ENCODE measurements around the gene PCK1. TPM values are rescaled to one million over a fixed set of nuclear protein-coding genes. Genes with fewer than 3 reads are reported as not detected.

Gene PCK1
- total RNA-seq, 4 donors from 2014 or later = 2.2 to 6.3 (median 5.2) TPM

DNA sequence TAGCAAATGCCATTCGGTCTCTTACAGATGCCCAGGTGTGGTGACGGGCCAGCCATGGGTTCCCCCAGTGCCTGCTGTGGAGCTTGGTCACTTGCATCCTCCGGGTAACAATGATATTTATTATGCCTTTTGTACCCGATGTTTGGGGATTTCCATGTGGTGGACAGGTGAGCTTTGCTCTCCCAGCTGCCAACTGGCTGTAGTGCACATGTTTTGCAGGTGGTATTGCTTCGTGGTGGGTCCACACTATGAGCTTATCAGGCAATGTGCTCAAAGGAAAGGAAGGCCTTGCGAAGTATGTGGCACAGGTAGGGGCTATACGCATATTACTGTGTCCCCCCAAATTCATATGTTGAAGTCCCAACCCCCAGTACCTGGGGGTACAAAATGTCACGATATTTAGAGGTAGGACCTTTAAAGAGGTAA is 31.7 kb upstream of the PCK1 start:
- TF ChIP-seq POLR2A (IDR thresholded peaks at IDR 0.05) = no peak
- Histone ChIP-seq H3K27me3 (peaks cover 11% of the 10 kb centered on the region), H3K4me3 (no peak overlapping the region), H3K4me1 (no peaks in the 10 kb centered on the region), H3K36me3 (no peaks in the 10 kb centered on the region), H3K9me3 (no peaks in the 10 kb centered on the region), H3K27ac (no peak overlapping the region)
- DNase-seq (ENCODE audit: low spot score in 2 of 2) = no peak
- 86% methylated on average over 8 of the region's 8 CpGs for WGBS

GRCh38 chr20:57529810-57530209 is 31.1 kb upstream of the PCK1 start:
- H3K4me3 ChIP-seq = no peak overlapping the region
- no peaks in the 10 kb centered on the region for H3K9me3 ChIP-seq
- no peak for DNase-seq (ENCODE audit: low spot score in 2 of 2)
- no peak overlapping the region for H3K27ac ChIP-seq
- no peaks in the 10 kb centered on the region for H3K4me1 ChIP-seq
- TF ChIP-seq EP300 (IDR thresholded peaks at IDR 0.05) (no peak), POLR2AphosphoS5 (IDR thresholded peaks at IDR 0.05) (no peak), POLR2A (IDR thresholded peaks at IDR 0.05) (no peak)
- TF ChIP-seq, protein P1, sequence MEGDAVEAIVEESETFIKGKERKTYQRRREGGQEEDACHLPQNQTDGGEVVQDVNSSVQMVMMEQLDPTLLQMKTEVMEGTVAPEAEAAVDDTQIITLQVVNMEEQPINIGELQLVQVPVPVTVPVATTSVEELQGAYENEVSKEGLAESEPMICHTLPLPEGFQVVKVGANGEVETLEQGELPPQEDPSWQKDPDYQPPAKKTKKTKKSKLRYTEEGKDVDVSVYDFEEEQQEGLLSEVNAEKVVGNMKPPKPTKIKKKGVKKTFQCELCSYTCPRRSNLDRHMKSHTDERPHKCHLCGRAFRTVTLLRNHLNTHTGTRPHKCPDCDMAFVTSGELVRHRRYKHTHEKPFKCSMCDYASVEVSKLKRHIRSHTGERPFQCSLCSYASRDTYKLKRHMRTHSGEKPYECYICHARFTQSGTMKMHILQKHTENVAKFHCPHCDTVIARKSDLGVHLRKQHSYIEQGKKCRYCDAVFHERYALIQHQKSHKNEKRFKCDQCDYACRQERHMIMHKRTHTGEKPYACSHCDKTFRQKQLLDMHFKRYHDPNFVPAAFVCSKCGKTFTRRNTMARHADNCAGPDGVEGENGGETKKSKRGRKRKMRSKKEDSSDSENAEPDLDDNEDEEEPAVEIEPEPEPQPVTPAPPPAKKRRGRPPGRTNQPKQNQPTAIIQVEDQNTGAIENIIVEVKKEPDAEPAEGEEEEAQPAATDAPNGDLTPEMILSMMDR (IDR thresholded peaks at IDR 0.05) = no peak
- H3K36me3 ChIP-seq = no peaks in the 10 kb centered on the region
- WGBS = 90% methylated on average over 3 of the region's 3 CpGs
- peaks cover 11% of the 10 kb centered on the region for H3K27me3 ChIP-seq

GRCh38 chr20:57530327-57530981 is 30.5 kb upstream of the PCK1 start:
- Histone ChIP-seq H3K4me3 (no peak overlapping the region), H3K4me1 (no peaks in the 10 kb centered on the region), H3K9me3 (no peaks in the 10 kb centered on the region), H3K36me3 (no peaks in the 10 kb centered on the region), H3K27ac (no peak overlapping the region), H3K27me3 (peaks cover 17% of the 10 kb centered on the region)
- TF ChIP-seq, protein P1 (IDR thresholded peaks at IDR 0.05) = no peak
- TF ChIP-seq POLR2A (IDR thresholded peaks at IDR 0.05) (no peak), POLR2AphosphoS5 (IDR thresholded peaks at IDR 0.05) (no peak), EP300 (IDR thresholded peaks at IDR 0.05) (no peak)
- WGBS = 77% methylated on average over 4 of the region's 4 CpGs
- DNase-seq (ENCODE audit: low spot score in 2 of 2) = no peak

- DNase-seq (ENCODE audit: low spot score in 2 of 2) = no peak
- WGBS = 83% methylated on average over 2 of the region's 2 CpGs
- no peaks in the 10 kb centered on the region for H3K4me1 ChIP-seq
- no peak overlapping the region for H3K27ac ChIP-seq
- H3K9me3 ChIP-seq = no peaks in the 10 kb centered on the region
- H3K27me3 ChIP-seq = peaks cover 22% of the 10 kb centered on the region
- no peak for TF ChIP-seq EP300 (IDR thresholded peaks at IDR 0.05)
- no peak overlapping the region for H3K4me3 ChIP-seq
- H3K36me3 ChIP-seq = no peaks in the 10 kb centered on the region
Measured at GRCh38 chr20:57532104-57532503, 28.8 kb upstream of the PCK1 start.

DNA sequence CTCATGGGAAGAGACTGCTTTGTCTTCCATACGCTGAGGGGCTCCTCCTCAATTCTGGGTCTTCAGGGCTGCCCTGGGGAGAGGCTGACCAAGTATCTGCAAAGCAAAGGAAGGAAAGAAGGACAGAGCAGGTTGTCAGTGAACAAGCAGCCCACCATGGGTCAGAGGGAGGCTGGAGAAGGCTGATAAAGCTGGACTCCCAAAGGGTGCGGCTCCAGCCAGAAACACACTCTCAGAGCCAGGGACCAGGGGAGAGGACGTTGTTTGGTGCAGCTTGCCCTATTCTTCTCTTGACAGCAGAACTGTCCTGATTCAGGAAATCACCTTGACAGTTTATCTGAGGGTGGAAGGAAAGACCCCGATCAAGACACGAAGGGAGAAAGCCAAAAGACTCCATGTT is 25.6 kb upstream of the PCK1 start:
- Histone ChIP-seq H3K27me3 (peaks cover 33% of the 10 kb centered on the region), H3K9me3 (no peaks in the 10 kb centered on the region), H3K4me1 (no peaks in the 10 kb centered on the region), H3K36me3 (no peaks in the 10 kb centered on the region), H3K27ac (no peak overlapping the region), H3K4me3 (no peak overlapping the region)
- WGBS = 87% methylated on average over 5 of the region's 5 CpGs
- DNase-seq (ENCODE audit: low spot score in 2 of 2) = no peak
- no peak for TF ChIP-seq EP300 (IDR thresholded peaks at IDR 0.05)
- no peak for TF ChIP-seq POLR2A (IDR thresholded peaks at IDR 0.05)
- no peak for TF ChIP-seq POLR2AphosphoS5 (IDR thresholded peaks at IDR 0.05)
- TF ChIP-seq, protein P1 (IDR thresholded peaks at IDR 0.05) = no peak

- no peaks in the 10 kb centered on the region for H3K4me1 ChIP-seq
- no peak for DNase-seq (ENCODE audit: low spot score in 2 of 2)
- H3K27ac ChIP-seq = no peak overlapping the region
- no peaks in the 10 kb centered on the region for H3K36me3 ChIP-seq
- peaks cover 33% of the 10 kb centered on the region for H3K27me3 ChIP-seq
- 48% methylated on average over 3 of the region's 3 CpGs for WGBS
- no peaks in the 10 kb centered on the region for H3K9me3 ChIP-seq
- no peak for TF ChIP-seq EP300 (IDR thresholded peaks at IDR 0.05)
- TF ChIP-seq, protein P1 (IDR thresholded peaks at IDR 0.05) = no peak
- no peak for TF ChIP-seq POLR2A (IDR thresholded peaks at IDR 0.05)
- no peak for TF ChIP-seq POLR2AphosphoS5 (IDR thresholded peaks at IDR 0.05)
- no peak overlapping the region for H3K4me3 ChIP-seq
Measured at GRCh38 chr20:57536120-57536708, 24.7 kb upstream of the PCK1 start.

Measured in suprapubic skin (tissue), 4 donors.